OCI-LY7 (cell line): ENCODE measurements around the gene KCNH6. TPM values are rescaled to one million over a fixed set of nuclear protein-coding genes. Genes with fewer than 3 reads are reported as not detected.

Source experiments
- BruUV-seq: library from RNA; stranded (reverse); fragments of 400-500 nt; replicated peaks from 2 replicates; lab custom pipeline; 2021; lab: Mats Ljungman, UMichigan
- CTCF ChIA-PET: fragments of 300-600 bp; sonication (Branson Sonifier 250); formaldehyde crosslinking; loops from one replicate; lab custom pipeline; 2022; ENCODE audit warnings: antibody characterized with exemption; ENCODE audit not compliant: unreplicated experiment; lab: Charles Lee
- POLR2A ChIA-PET: fragments of 300-600 bp; sonication (Branson Sonifier 250); formaldehyde crosslinking; loops from one replicate; lab custom pipeline; 2022; ENCODE audit warnings: antibody characterized with exemption; lab: Charles Lee
- DNase-seq: peaks from one replicate; pipeline ENCODE4 v3.0.0-alpha.2; 2015; ENCODE audit warnings: low spot score
- H2AFZ ChIP-seq: fragments of 200-600 bp; sonication (generic), shearing (Covaris generic); 2 replicates; pipeline ENCODE4 v1.6.1; 2014; ENCODE audit warnings: mild to moderate bottlenecking, antibody characterized with exemption, low read length, moderate library complexity
- H3K27ac ChIP-seq: fragments of 200-600 bp; sonication (generic); 2 replicates; pipeline ENCODE4 v1.5.1; 2014; ENCODE audit warnings: mixed run types, low read depth, mild to moderate bottlenecking, moderate library complexity, low read length, inconsistent platforms; ENCODE audit not compliant: poor library complexity, severe bottlenecking
- H3K36me3 ChIP-seq: fragments of 200-600 bp; sonication (generic); 2 replicates; pipeline ENCODE4 v1.6.1; 2014; ENCODE audit warnings: mild to moderate bottlenecking, antibody characterized with exemption, low read length, moderate library complexity, mixed read lengths; ENCODE audit not compliant: insufficient read depth
- H3K4me1 ChIP-seq: fragments of 200-600 bp; sonication (generic); 2 replicates; pipeline ENCODE4 v1.5.1; 2014; ENCODE audit warnings: mild to moderate bottlenecking, low read length; ENCODE audit not compliant: insufficient read depth, poor library complexity, severe bottlenecking
- H3K4me2 ChIP-seq: fragments of 200-600 bp; sonication (generic); 2 replicates; pipeline ENCODE4 v1.6.1; 2014; ENCODE audit warnings: mild to moderate bottlenecking, low read length
- H3K4me3 ChIP-seq: fragments of 200-600 bp; sonication (generic); 2 replicates; pipeline ENCODE4 v1.5.1; 2014; ENCODE audit warnings: mild to moderate bottlenecking, low read depth, low read length; ENCODE audit not compliant: poor library complexity, severe bottlenecking
- H3K79me2 ChIP-seq: fragments of 200-600 bp; sonication (generic); 2 replicates; pipeline ENCODE4 v1.6.1; 2016; ENCODE audit warnings: low read depth, mild to moderate bottlenecking, low read length, moderate library complexity, mixed read lengths; ENCODE audit not compliant: insufficient read depth
- H3K9me2 ChIP-seq: fragments of 200-600 bp; sonication (generic); 2 replicates; pipeline ENCODE4 v1.6.1; 2016; ENCODE audit warnings: mild to moderate bottlenecking, low read length, mixed read lengths; ENCODE audit not compliant: insufficient read depth
- H3K9me3 ChIP-seq: fragments of 200-600 bp; sonication (generic); 2 replicates; pipeline ENCODE4 v1.6.1; 2014; ENCODE audit warnings: mild to moderate bottlenecking, mixed run types, low read length, mixed read lengths
- H4K20me1 ChIP-seq: fragments of 200-600 bp; sonication (generic); 2 replicates; pipeline ENCODE4 v1.6.1; 2014; ENCODE audit warnings: mild to moderate bottlenecking, antibody characterized with exemption, low read length, moderate library complexity, mixed read lengths; ENCODE audit not compliant: insufficient read depth
- EZH2phosphoT487 ChIP-seq: fragments of 200-600 bp; sonication (generic); IDR thresholded peaks from 2 replicates; pipeline ENCODE4 v1.6.1; 2018; ENCODE audit warnings: low read depth, borderline replicate concordance, mild to moderate bottlenecking, mixed run types, antibody characterized with exemption, low read length, moderate library complexity, mixed read lengths
- intact Hi-C: fragments of 100-400 bp; cut with micrococcal nuclease; formaldehyde crosslinking; loops from one replicate; pipeline ENCODE4 v1.10.0; 2022; ENCODE audit not compliant: unreplicated experiment
- total RNA-seq, 2 experiments: library from RNA; depleted of rRNA in 1 of 2; stranded (reverse); fragments of >200 nt in 1 of 2; shearing (Covaris generic) in 1 of 2; gene quantifications; 2 replicates each; pipeline ENCODE4 v1.2.3, GENCODE V29; 2014 to 2022
- TF ChIP-seq, protein P1 (sequence below): fragments of 200-600 bp; sonication (generic); conservative IDR thresholded peaks from 2 replicates; pipeline ENCODE4 v1.5.1; 2014; ENCODE audit warnings: mild to moderate bottlenecking, antibody characterized with exemption, low read length, moderate library complexity, mixed read lengths

Gene KCNH6
- total RNA-seq, 2 experiments from 2014 or later = not detected

DNA sequence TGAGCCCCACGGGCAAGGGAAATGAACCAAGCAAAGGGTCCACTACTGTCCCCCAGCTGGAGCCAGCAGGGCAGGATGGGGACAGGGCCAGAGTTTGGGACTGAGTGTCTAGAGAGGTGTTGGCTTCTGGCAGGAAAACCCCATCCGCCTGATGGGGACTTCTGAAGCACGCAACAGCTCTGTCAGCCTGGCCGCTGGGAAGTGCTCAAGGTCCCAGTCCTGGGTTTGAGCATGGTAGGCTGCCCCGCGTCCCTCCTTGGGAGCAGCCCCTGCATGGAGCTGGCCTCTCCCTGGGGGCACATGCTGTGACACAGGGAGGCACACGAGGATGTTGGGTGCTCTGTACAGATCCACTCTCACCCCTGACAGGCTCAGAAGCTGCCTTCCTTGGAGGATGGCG, 31.7 kb upstream of the KCNH6 start:
- no peaks in the 10 kb centered on the region for H3K79me2 ChIP-seq
- no peak overlapping the region for H3K4me3 ChIP-seq
- no TSS peak for BruUV-seq
- peaks cover 4% of the 10 kb centered on the region for H3K4me1 ChIP-seq
- POLR2A ChIA-PET = no interaction called here
- no peaks in the 10 kb centered on the region for H3K36me3 ChIP-seq
- intact Hi-C loops = no loop called here
- no peaks in the 10 kb centered on the region for H4K20me1 ChIP-seq
- TF ChIP-seq, protein P1, sequence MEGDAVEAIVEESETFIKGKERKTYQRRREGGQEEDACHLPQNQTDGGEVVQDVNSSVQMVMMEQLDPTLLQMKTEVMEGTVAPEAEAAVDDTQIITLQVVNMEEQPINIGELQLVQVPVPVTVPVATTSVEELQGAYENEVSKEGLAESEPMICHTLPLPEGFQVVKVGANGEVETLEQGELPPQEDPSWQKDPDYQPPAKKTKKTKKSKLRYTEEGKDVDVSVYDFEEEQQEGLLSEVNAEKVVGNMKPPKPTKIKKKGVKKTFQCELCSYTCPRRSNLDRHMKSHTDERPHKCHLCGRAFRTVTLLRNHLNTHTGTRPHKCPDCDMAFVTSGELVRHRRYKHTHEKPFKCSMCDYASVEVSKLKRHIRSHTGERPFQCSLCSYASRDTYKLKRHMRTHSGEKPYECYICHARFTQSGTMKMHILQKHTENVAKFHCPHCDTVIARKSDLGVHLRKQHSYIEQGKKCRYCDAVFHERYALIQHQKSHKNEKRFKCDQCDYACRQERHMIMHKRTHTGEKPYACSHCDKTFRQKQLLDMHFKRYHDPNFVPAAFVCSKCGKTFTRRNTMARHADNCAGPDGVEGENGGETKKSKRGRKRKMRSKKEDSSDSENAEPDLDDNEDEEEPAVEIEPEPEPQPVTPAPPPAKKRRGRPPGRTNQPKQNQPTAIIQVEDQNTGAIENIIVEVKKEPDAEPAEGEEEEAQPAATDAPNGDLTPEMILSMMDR = no peak
- no peak for TF ChIP-seq EZH2phosphoT487
- no peak overlapping the region for H3K4me2 ChIP-seq
- no peak for DNase-seq
- no peaks in the 10 kb centered on the region for H3K9me2 ChIP-seq
- H2AFZ ChIP-seq = no peak overlapping the region
- no peaks in the 10 kb centered on the region for H3K9me3 ChIP-seq
- CTCF ChIA-PET = interaction anchor here (1.1 kb wide), 1 partner anchor 120 kb away, joined by 3 read pairs; no protein-coding TSS in a partner anchor
- H3K27ac ChIP-seq = no peak overlapping the region

DNA sequence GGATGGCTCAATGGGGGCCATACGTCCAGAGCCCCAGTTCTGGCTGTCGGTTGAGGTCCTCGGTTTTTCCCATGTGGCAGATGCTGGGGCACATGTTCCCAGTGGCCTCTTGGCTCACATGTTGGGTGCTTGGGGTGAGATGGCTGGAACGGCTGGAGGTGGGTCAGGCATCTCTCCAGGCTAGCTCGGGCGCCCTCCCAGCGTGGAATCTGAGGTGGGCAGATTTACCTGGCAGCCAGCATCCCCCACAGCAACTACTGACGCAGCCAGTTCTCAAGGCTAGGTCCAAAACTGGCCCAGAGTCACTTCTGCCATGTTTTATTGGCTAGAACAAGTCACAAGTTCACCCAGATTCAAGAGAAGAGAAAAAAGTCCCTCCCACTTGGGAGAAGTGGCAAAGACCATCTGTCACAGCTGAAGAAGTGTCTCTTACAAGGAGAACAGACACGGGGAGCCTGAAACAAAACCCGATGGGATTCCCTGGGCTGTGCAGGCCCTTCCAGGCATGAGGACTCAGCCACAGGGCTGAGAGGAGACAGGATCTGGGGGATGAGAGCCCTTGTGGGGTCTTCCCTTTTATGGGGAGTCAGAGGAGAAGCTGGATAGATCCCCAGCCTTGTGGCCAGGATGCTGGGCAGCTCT, 31.1 kb upstream of the KCNH6 start:
- Histone ChIP-seq H3K4me2 (no peak overlapping the region), H3K36me3 (no peaks in the 10 kb centered on the region), H4K20me1 (no peaks in the 10 kb centered on the region), H2AFZ (no peak overlapping the region), H3K27ac (no peak overlapping the region), H3K9me3 (no peaks in the 10 kb centered on the region), H3K4me1 (no peaks in the 10 kb centered on the region), H3K79me2 (no peaks in the 10 kb centered on the region), H3K9me2 (no peaks in the 10 kb centered on the region), H3K4me3 (no peak overlapping the region)
- POLR2A ChIA-PET = no interaction called here
- no peak for DNase-seq
- BruUV-seq = no TSS peak
- intact Hi-C loops = no loop called here
- CTCF ChIA-PET = interaction anchor here (1.1 kb wide), 1 partner anchor 120 kb away, joined by 3 read pairs; no protein-coding TSS in a partner anchor
- no peak for TF ChIP-seq EZH2phosphoT487
- TF ChIP-seq, protein P1 = no peak

DNA sequence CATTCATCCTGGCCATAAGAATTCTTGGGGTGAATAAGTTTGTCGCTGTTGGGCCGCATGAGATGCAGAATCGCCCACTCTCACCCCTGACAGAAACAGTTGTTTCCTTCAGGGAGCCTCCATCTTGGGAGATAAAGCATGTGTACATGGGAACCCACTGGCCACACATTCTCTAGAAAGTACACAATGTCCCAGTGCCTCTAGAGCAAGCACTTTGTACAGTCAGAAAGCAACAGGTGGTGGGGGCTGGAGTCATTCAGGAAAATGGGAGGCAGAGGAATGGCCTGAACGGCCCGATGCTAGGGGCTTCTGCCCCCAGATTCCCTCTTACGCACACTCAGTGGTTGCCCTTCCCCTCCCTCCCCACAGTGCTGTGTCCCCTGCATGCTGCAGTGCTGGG, 30.2 kb upstream of the KCNH6 start:
- no peak overlapping the region for H3K4me3 ChIP-seq

More for the DNA sequence above, 30.2 kb upstream of the KCNH6 start:
- H3K9me2 ChIP-seq = no peaks in the 10 kb centered on the region
- no peak for DNase-seq
- H3K4me2 ChIP-seq = no peak overlapping the region
- ChIA-PET CTCF (no interaction called here), POLR2A (no interaction called here)
- no peak for TF ChIP-seq EZH2phosphoT487
- TF ChIP-seq, protein P1 = no peak
- H3K4me1 ChIP-seq = no peaks in the 10 kb centered on the region
- H3K9me3 ChIP-seq = no peaks in the 10 kb centered on the region
- no peak overlapping the region for H3K27ac ChIP-seq
- H4K20me1 ChIP-seq = no peaks in the 10 kb centered on the region
- H2AFZ ChIP-seq = no peak overlapping the region
- H3K79me2 ChIP-seq = no peaks in the 10 kb centered on the region
- no TSS peak for BruUV-seq
- H3K36me3 ChIP-seq = no peaks in the 10 kb centered on the region
- intact Hi-C loops = no loop called here
